Measurements from ENCODE around the gene BTG1. TPM values are rescaled to one million over a fixed set of nuclear protein-coding genes. Genes with fewer than 3 reads are reported as not detected.

BTG1 gene
- total RNA-seq, 2 donors from 2014 or later = 30.4 to 34.1 TPM

DNA sequence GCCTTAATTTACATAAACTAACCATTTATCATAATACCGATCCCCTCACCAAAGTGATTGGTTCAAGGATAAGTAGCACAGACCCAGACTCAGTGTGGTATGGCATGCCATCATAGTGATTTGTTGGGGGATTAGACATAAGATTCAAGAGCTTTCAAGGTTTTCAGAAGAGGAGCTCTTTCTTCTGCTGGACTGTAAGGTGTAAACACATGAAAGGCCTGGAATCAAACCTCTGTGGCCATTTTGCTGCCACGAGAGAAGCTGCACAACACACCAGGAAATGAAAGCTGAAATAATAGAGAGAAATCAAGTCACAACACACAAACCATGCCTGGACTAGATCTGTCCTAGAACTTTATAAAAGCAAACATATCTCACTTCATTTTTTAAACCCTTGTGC lies 30.8 kb downstream of the BTG1 start:
- Mint-ChIP-seq H3K4me1 (peaks cover 10% of the 10 kb centered on the region), H3K36me3 (ENCODE audit: low read depth) (peaks cover 11% of the 10 kb centered on the region), H3K27me3 (ENCODE audit: insufficient read depth) (no peaks in the 10 kb centered on the region), H3K4me3 (no peak overlapping the region), H3K9me3 (no peaks in the 10 kb centered on the region), H3K27ac (no peak overlapping the region)
- DNase-seq = no peak
- no peak overlapping the region for H3K9ac ChIP-seq (ENCODE audit: extremely low read depth, low read length, poor library complexity, severe bottlenecking)
- no peak overlapping the region for H3K4me3 ChIP-seq (ENCODE audit: low read length)
- peaks cover 5% of the 10 kb centered on the region for H3K9me3 ChIP-seq (ENCODE audit: control insufficient read depth, low read length)
- no peaks in the 10 kb centered on the region for H3K36me3 ChIP-seq (ENCODE audit: control insufficient read depth, insufficient read depth, low read length)
- WGBS, 2 experiments (ENCODE audit: insufficient coverage in 1 of 2, insufficient read length in 1 of 2) = 100% methylated on average over 2 of the region's 2 CpGs; no CpG with 5 or more reads in 1 of the 2 experiments
- peaks cover 3% of the 10 kb centered on the region for H3K4me1 ChIP-seq (ENCODE audit: control insufficient read depth, insufficient read depth, low read length)
- no peak for TF ChIP-seq CTCF (conservative IDR thresholded peaks at IDR 0.05)
- no peak overlapping the region for H3K27ac ChIP-seq (ENCODE audit: low read depth, low read length)
- no peaks in the 10 kb centered on the region for H3K27me3 ChIP-seq (ENCODE audit: control insufficient read depth, insufficient read depth, low read length, poor library complexity, severe bottlenecking)

- Histone ChIP-seq H3K36me3 (ENCODE audit: control insufficient read depth, insufficient read depth, low read length) (no peaks in the 10 kb centered on the region), H3K4me3 (ENCODE audit: low read length) (no peak overlapping the region), H3K9me3 (ENCODE audit: control insufficient read depth, low read length) (no peaks in the 10 kb centered on the region), H3K4me1 (ENCODE audit: control insufficient read depth, insufficient read depth, low read length) (peaks cover 19% of the 10 kb centered on the region), H3K9ac (ENCODE audit: extremely low read depth, low read length, poor library complexity, severe bottlenecking) (no peak overlapping the region), H3K27ac (ENCODE audit: low read depth, low read length) (no peak overlapping the region), H3K27me3 (ENCODE audit: control insufficient read depth, insufficient read depth, low read length, poor library complexity, severe bottlenecking) (no peaks in the 10 kb centered on the region)
- Mint-ChIP-seq H3K4me1 (peaks cover 42% of the 10 kb centered on the region), H3K9me3 (no peaks in the 10 kb centered on the region), H3K27ac (no peak overlapping the region), H3K4me3 (no peak overlapping the region), H3K27me3 (ENCODE audit: insufficient read depth) (no peaks in the 10 kb centered on the region), H3K36me3 (ENCODE audit: low read depth) (no peaks in the 10 kb centered on the region)
- no peak for DNase-seq
- no peak for TF ChIP-seq CTCF (conservative IDR thresholded peaks at IDR 0.05)
These were observed 34.4 kb downstream of the BTG1 start for GRCh38 chr12:92111256-92111655.

DNA sequence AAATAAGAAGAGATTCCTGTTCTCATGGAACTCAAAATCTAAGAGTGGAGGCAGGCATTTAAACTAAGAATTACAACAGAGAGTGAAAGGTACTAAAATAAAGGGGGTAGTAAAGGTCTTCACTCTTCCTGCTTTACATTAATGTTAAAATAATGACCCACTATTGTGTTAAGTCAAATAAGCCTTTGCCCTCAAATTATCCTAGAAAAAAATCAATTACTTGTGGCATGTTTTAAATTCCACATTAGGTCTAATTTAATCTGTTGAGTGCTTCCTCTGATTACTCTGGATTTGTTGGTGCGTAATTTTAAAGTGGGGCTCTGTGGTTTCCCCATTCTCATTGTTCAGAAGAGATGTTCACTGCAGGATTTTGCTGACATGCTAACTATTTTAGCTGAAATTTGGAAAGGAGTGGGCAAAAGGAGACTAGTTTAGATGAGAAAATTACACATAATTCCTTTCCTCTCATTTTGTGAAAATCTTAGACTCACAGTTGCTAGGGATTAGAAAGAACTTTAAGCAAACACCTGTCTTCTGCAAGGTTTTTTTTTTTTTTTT lies 35.5 kb downstream of the BTG1 start:
- H3K4me1 ChIP-seq (ENCODE audit: control insufficient read depth, insufficient read depth, low read length) = peaks cover 19% of the 10 kb centered on the region
- DNase-seq = no peak
- H3K4me3 Mint-ChIP-seq = no peak overlapping the region
- H3K27me3 ChIP-seq (ENCODE audit: control insufficient read depth, insufficient read depth, low read length, poor library complexity, severe bottlenecking) = no peaks in the 10 kb centered on the region
- H3K27ac ChIP-seq (ENCODE audit: low read depth, low read length) = no peak overlapping the region
- WGBS, 2 experiments (ENCODE audit: insufficient coverage in 1 of 2, insufficient read length in 1 of 2) = 100% methylated on average over 1 of the region's 1 CpG; no CpG with 5 or more reads in 1 of the 2 experiments
- peaks cover 48% of the 10 kb centered on the region for H3K4me1 Mint-ChIP-seq
- no peak overlapping the region for H3K27ac Mint-ChIP-seq
- TF ChIP-seq CTCF (conservative IDR thresholded peaks at IDR 0.05) = no peak
- H3K27me3 Mint-ChIP-seq (ENCODE audit: insufficient read depth) = no peaks in the 10 kb centered on the region
- no peaks in the 10 kb centered on the region for H3K36me3 ChIP-seq (ENCODE audit: control insufficient read depth, insufficient read depth, low read length)
- H3K9me3 Mint-ChIP-seq = no peaks in the 10 kb centered on the region
- H3K9ac ChIP-seq (ENCODE audit: extremely low read depth, low read length, poor library complexity, severe bottlenecking) = no peak overlapping the region
- no peaks in the 10 kb centered on the region for H3K9me3 ChIP-seq (ENCODE audit: control insufficient read depth, low read length)
- H3K36me3 Mint-ChIP-seq (ENCODE audit: low read depth) = no peaks in the 10 kb centered on the region
- H3K4me3 ChIP-seq (ENCODE audit: low read length) = no peak overlapping the region

Data from endodermal cell (in vitro differentiated cells).